Fibroblast of skin of left quadriceps (primary cell): ENCODE measurements around the gene HACD1.

Experiments
- DNase-seq, 2 experiments: peaks; one replicate each; pipeline ENCODE4 v3.0.0-alpha.2; 2013; ENCODE audit warnings: low read depth in 2 of 2

The HACD1 gene, protein sequence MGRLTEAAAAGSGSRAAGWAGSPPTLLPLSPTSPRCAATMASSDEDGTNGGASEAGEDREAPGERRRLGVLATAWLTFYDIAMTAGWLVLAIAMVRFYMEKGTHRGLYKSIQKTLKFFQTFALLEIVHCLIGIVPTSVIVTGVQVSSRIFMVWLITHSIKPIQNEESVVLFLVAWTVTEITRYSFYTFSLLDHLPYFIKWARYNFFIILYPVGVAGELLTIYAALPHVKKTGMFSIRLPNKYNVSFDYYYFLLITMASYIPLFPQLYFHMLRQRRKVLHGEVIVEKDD

DNA sequence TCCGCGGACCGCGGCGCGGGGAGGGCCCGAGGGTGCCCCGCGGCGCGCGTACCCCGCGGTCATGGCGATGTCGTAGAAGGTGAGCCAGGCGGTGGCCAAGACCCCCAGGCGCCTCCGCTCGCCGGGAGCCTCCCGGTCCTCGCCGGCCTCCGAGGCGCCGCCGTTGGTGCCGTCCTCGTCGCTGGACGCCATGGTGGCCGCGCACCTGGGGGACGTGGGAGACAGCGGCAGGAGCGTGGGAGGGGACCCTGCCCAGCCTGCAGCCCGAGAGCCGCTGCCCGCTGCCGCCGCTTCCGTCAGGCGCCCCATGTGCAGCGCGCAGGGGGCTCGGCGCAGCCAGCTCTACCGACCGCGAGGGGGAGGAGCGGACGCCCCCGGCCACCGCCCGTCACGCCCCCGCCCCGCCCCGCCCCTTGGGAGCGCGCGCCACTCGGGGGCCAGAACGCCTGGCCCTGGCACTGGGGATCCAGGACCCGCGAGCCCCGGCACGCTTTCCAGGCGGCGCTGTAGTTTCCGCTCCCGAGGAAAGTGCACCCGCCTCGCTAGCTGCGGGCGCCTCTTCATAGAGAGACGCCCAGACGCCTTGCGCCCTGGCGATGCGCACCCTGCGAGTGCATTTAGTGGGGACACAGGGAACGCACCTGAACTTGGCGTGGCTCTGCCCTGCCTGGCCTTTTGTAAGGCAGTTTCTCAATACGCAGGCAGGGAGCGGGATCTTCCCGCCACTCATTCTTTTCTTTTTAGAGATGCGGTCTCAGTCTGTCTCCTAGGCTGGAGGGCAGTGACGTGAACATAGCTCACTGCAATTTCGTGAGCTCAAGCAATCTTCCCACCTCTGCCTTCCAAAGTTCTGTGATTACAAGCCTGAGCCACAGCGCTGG lies at the start of gene HACD1:
HACD1 (minus strand) TSS at position 344 of the 881 bp plus-strand sequence; CDS start at position 309, 35 bp downstream.
- DNase-seq, result peak; percentile 32 to 33

DNA sequence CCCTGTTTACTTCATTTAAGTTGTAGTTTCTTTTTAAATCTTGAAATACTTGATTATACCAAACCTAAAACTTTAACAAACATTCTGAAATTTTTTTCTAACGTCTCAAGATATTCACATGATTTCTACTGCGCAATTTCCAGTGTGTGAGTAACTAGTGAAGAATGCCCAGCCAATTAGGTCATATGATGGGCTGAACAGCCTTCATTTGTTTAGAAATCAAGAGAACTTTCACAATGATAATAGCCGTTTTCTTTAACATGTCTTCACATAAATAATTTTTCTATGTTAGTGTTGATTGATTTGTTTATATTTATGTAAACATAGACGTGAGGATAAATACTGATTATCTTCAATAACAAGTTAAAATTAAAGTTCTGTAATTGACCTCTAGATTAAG lies 48.6 kb upstream of the HACD1 start:
- peak; percentile 74 to 77 for DNase-seq

DNA sequence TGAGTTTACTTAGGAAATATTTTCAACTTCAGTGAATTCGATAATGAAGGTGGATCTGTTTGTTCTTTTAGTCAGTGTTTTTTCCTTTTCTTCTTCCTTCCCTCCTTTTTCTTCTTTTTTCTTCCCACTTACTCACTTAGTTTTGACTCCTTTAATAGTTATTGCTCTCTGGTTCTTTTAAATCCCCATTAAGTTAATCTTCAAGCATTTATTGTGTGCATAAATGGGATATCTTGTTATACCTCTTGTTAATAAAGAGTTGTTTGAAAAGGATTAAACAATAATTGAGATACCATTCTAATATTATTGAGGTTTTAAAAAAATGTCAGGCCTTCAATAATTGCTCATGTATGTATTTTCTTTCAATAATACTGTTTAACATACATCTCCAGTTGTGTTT lies 46.3 kb upstream of the HACD1 start:
- DNase-seq, result no peak

DNA sequence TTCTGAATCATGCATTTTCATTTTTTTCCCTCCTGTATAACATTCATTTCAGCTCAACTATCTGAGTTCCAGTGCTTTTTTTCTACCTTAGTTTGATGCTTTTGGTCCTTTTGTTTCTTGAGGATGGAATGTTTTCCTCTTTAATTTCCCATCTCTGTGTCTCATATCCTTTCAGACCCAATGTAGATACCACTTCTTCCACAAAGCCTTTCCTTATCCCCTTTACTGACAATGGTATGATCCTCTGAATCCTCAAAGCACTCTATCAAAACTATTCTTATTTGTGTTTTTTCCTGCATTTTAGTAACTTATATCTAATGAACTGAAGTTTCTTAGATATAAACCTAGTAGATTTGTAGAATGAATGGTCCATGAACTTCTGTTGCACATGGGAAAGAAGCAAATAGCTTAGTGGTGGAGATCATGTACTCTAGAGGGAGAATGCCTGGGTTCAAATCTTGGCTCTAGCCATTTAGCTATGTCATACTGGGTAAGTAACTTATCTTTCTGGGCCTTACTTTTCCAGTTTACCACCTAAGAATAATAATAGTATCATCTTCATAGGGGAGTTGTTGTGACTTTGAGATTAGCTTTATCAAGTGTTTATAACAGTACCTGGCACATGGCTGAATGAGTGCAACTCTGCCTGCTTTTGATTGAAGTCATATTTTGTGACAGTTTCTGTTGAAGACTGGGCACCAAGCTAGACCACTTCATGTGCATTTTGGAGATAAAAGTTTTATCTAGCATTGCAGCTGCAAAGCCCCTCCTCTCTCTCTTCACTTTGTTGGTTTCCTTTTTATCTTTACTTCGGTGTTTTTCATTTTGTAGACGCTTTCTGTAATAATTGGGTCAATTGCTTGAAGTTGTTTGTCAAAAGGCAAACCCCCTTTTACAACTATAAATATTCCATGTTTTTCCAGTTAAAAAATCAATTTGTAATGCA lies 45.3 kb upstream of the HACD1 start:
- no peak for DNase-seq

DNA sequence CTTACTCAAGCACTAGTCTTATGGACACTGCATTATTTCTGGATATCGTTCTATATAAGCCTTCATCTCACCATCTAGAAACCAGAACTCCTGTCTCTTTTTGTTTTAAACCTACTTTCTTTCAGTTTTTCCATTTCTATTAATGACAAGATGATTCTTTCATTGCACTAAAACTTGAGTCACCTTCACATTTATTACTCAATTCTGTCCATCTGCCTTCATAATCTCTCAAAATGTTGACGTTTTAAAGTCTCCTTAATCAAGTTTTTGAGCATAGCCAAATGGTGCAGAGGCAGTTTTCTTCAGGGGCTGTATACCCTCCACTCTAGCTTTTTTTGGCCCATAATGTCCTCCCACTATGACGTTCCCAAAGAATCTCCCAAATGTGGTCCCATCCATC lies 44.3 kb upstream of the HACD1 start:
- no peak for DNase-seq

DNA sequence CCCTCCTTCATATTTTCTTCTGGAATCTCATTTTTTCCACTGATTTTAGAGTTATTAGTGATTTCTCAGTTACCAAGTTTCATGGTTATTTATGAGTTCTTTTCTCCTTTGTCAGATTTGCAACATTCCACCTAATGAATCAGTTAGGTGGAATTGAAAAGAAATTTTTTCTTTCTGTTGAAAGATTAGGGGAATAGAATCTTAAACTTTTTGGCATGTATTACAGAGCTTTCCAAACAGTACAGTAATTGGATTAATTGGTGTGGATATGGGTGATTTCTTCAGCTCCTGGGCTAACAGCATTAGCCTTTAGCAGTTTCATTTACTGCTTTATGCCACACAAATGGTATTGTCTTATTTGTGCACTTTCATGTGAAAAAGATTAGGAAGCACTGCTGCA lies 43.7 kb upstream of the HACD1 start:
- DNase-seq, result peak in 1 of 2 experiments; percentile 20

DNA sequence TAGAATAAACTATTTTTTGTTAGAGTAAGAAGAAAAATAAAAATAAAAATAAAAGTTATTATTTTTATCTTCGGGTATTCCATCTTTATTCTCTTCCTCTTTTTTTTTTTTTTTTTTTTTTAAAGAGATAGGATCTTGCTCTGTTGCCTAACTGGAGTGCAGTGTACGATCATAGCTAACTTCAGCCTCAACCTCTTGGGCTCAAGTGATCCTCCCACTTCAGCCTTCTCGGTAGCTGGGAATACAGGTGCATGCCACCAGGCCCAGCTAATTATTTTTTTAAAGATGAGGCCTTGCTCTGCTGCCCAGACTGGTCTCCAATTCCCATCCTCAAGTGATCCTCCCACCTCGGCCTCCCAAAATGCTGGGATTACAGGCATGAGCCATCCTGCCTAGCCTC lies 42.2 kb upstream of the HACD1 start:
- no peak for DNase-seq

DNA sequence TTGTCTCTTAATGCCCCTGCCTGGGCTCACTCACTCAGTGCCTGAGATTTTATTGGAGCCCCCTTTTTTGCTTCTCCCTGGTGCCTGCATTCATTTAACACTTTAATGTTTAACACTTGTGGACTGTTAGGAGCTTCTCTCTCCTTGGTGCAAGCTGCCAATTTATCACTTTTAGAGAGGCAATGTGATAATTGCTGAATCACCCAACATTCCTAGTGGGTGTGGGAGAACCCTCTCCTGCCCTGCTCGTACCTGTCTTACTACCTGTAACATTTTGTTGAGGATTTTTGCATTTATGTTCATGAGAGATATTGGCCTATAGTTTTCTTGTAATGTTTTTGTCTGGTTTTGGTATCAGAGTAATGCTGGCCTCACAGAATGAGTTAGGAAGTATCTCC lies 39.9 kb upstream of the HACD1 start:
- no peak for DNase-seq

DNA sequence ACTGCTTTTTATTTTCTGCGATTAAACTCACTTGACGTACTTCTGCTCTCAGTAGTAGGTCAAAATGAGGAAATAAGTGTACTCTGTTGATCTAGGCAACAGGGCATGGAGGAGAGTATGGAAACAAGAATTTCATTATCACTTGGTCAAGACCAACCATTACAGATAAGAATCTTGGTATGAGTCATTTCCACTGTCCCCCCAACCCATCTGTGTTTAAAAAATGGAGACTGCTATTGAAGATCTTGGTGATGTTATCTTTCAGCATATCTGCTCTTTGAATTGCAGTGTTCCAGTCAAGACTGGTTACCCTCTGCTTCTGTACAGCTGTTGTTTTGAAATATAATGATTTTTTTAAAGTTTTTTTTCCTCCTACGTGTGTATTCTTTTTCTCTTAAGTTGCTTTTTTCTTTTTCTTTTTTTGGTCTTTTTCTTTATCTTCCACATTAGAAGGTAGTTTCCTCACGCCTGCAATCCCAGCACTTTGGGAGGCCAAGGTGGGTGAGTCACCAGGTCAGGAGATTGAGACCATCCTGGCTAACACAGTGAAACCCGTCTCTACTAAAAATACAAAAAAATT lies 38.5 kb upstream of the HACD1 start:
- no peak for DNase-seq

DNA sequence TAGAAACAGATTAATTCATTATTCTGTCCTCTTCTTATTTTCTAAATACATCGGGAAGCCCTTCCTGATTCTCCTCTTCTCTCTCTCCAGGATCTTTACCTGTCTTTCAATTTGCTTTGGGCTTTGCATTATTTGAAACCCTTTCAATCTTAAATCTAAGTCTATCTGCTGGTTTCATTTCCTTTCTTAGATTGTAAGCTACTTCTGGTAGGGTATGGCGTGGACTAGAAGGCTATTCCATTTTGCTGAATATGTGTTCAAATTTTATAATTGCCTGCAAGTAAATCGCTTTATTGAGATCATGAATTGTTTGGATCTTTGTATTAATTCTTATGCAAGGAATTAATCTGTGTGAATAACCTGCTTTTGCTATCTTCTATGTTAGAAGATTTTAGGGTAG lies 37.8 kb upstream of the HACD1 start:
- no peak for DNase-seq

DNA sequence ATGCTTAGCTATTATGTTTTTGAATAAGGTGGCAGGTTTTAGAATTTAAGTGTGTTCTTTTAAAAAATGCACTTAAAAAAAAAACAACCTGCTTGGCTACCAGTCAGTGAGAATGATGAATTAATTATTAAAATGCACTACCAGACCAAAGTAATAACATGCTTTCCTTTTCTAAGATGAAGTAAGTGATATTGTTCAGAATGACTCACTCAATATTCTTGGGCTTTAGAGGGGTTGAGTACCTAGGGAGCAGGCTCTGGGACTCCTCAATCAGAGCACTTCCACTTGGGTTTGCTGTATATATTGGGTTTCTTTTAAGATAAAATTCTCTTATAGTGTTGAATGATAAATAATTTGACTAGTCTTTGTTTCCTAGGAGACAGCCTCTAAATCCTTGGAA lies 35.4 kb upstream of the HACD1 start:
- DNase-seq, result no peak

DNA sequence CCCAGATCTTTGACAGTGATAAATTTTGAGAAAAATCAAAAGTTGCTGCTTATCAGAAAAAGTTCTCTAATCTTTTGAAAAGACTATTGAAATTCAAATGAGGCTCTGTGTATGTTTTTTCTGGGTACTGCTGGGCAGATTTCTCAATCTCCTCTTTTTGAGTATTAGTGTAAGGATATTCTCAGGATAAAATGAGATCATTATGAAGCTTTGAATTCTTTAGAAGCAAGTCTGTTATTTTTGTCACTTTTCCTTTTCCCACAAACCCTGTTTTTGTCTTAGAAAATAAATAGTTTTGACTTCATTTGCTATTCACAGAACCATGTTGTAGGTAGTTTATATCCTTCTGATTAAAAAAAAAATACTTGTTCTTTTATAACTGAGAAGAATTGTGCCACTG lies 34.7 kb upstream of the HACD1 start:
- no peak for DNase-seq

DNA sequence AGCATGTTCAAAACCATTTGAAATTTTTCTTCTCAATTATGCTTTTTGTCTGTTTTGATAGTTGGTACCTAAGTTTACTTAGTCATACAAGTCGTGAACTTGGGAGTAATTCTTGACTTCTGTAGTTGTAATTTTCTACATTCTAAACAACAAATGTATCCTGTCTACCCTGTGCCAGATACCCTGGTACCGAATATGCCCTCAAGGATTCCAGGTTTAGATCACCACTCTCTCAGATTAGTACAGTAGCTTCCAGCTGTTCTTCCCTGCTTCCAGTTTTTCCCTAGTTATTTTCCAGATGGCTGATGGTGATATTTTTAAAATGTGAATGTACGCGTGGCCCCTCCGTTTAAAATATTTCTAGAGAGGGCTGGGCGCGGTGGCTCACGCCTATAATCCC lies 33.2 kb upstream of the HACD1 start:
- DNase-seq, result no peak

DNA sequence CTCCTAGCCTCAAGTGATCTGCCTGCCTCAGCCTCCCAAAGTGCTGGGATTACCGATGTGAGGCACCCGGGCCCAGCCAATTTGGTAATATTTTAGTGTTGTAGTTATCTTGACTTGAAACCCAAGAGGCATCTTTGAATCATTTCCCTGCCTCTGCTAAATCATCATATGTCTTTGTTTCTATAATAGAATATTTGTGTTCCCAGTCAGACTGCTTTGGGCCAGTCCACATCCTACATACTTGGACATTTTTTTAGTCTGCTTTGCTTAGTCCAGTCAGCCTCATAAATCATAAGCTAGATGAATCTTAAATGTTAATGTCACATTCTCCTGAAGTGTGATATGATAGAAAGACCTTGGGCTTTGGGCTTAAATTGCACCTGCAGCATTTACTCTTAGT lies 32.7 kb upstream of the HACD1 start:
- DNase-seq, result no peak

DNA sequence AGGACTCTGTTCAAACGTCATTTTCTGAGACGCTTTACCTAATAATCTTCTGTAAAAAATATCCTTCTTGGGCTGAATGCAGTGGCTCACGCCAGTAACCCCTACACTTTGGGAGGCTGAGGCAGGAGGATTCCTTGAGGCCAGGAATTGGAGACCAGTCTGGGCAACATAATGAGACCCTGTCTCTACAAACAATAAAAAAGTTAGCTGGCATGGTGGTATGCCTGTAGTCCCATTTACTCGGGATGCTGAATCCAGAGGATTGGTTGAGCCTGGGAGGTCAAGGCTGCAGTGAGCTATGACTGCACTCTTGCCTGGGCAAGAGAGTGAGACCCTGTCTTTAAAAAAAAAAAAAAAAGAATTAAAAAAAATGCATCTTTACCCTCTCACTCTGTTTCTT lies 31.9 kb upstream of the HACD1 start:
- DNase-seq, result no peak

DNA sequence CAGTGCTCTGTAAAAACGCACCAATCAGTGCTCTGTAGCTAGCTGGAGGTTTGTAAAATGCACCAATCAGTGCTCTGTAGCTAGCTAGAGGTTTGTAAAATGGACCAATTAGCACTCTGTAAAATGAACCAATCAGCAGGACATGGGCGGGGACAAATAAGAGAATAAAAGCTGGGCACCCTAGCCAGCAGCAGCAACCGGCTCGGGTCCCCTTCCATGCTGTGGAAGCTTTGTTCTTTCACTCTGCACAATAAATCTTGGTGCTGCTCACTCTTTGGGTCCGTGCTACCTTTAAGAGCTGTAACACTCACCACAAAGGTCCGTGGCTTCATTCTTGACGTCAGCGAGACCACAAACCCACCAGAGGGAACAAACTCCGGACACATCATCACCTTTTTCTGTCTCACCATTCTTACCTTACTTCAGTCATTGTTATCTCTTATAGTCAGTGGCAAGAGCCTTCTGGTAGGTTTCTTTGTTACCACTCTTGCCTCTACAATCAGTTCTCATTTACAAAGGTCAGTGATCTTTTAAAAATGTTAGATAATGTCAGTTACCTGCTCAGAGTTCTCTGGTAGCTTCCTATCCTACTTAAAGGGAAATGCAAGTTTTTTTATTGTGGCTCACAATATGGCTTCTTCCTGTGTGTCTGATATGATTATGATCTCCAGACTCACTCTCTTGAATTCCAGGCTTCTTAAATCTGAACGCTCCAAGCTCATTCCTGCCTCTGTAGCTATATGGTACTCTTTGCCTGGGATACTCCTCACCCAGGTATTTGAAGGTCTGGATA lies 31.3 kb upstream of the HACD1 start:
- no peak for DNase-seq

DNA sequence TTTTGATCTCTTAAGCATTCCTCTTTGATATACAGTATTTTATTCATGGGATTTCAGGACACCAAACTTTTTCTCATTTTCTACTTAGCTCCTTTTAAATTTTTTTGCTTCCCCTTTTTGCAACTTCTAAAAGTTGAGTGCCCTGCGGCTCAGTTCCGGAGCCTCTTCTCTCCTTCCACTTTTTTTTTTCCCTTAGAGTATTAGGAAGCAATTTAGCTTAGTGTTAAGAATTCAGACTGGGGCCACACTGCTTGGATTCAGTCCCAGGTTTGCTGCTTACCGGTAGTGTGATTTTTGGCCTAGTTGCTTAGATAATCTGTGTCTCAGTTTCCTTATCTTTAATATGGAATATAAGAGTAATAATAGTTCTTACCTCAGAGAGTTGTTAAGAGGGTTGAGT lies 30.2 kb upstream of the HACD1 start:
- DNase-seq, result no peak

DNA sequence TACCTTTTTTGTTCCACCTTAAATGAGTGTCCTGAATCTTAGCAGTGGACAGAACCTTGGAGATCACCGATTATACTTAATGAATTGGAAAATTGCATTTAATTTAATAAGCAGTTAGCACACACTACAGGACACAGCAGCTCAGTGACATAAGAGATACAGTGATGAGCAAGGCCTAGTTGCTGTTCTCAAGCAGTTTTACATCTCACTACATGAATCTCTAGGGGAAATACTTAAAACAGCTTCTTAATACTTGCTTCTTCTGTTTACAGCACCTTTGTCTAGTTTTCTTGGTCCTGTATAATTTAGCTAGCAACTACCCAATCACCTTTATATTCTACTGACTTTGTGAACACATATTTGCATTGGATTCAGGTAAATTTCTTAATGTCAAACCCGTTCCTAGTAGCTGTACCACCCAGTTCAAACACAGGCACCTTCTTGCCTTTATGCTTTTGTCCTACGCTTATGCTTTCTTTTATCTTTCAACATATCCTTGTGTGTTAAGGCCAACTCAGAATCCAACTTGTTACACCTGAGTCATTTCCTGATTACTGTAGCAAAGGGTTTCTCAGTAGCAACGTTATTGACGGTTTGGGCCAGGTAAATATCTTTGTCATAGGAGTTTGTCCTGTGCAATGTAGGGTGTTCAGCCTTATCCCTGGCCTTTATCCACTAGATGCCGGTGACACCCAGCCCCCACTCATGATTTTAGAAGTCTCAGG lies 28.6 kb upstream of the HACD1 start:
- no peak for DNase-seq

DNA sequence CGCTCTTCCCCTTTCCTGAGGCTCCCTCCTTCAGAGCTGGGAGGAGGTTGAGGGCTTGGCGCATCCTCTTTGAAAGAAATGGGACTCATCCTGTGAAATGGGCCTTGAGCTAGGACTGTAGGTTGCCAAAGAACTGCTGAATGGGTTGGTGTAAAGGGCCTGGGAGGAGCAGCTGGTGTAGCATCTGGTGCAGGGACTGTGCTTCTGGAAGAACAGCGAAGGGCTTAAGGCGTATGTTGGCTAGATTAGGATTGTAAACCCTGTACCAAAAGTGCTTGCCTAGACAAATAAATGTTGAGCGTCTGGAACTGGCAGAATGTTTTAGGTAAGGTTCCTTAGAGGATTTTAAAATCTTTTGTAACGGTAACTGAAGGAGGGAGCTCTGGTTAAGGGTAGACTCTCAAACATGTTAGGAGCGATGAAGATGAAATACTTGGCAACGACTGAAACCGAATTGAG lies 27.3 kb upstream of the HACD1 start:
- no peak for DNase-seq
